ENCODE results near the gene OR52J3. TPM values are rescaled to one million over a fixed set of nuclear protein-coding genes. Genes with fewer than 3 reads are reported as not detected.

Gene OR52J3
- total RNA-seq, 1 experiment from 2014 or later = not detected

DNA sequence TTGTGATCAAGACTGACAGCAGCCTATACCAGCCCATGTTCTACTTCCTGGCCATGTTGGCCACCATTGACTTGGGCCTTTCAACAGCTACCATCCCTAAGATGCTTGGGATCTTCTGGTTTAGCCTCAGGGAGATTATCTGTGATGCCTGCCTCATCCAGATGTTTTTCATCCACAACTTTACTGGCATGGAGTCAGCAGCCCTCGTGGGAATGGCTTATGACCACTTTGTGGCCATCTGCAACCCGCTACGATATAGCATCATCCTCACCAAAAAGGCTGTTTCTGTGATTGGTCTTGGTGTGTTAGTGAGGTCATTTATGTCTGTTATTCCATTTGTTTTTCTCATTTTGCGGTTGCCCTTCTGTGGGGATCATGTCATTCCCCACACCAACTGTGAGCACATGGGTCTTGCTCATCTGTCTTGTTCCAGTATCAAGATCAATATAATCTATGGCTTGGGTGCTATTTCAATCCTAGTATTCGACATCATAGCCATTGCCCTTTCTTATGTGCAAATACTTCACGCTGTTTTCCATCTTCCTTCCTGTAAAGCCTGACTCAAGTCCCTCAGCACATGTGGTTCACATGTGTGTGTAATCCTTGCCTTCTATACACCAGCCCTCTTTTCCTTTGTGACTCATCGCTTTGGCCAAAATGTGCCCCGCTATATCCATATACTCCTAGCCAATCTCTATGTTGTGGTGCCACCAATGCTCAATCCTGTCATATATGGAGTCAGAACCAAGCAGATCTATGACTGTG is 46.7 kb downstream of the OR52J3 start:
- H3K4me1 Mint-ChIP-seq (ENCODE audit: low read depth, unreplicated experiment) = peaks cover 12% of the 10 kb centered on the region
- no peaks in the 10 kb centered on the region for H3K27me3 Mint-ChIP-seq (ENCODE audit: unreplicated experiment)
- H3K36me3 Mint-ChIP-seq (ENCODE audit: insufficient read depth, unreplicated experiment) = no peaks in the 10 kb centered on the region
- intact Hi-C loops (cut with micrococcal nuclease; ENCODE audit: unreplicated experiment) = no loop called here
- CTCF ChIA-PET = no interaction called here
- TF ChIP-seq, protein P1, sequence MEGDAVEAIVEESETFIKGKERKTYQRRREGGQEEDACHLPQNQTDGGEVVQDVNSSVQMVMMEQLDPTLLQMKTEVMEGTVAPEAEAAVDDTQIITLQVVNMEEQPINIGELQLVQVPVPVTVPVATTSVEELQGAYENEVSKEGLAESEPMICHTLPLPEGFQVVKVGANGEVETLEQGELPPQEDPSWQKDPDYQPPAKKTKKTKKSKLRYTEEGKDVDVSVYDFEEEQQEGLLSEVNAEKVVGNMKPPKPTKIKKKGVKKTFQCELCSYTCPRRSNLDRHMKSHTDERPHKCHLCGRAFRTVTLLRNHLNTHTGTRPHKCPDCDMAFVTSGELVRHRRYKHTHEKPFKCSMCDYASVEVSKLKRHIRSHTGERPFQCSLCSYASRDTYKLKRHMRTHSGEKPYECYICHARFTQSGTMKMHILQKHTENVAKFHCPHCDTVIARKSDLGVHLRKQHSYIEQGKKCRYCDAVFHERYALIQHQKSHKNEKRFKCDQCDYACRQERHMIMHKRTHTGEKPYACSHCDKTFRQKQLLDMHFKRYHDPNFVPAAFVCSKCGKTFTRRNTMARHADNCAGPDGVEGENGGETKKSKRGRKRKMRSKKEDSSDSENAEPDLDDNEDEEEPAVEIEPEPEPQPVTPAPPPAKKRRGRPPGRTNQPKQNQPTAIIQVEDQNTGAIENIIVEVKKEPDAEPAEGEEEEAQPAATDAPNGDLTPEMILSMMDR (IDR thresholded peaks at IDR 0.05; ENCODE audit: unreplicated experiment) = no peak
- peaks cover 2% of the 10 kb centered on the region for H3K9me3 Mint-ChIP-seq (ENCODE audit: low read depth, unreplicated experiment)
- DNase-seq = no peak
- H3K4me3 Mint-ChIP-seq (ENCODE audit: low read depth, unreplicated experiment) = no peak overlapping the region
- no TSS peak for BruUV-seq (replicated peaks)
- H3K27ac Mint-ChIP-seq (ENCODE audit: unreplicated experiment) = no peak overlapping the region

DNA sequence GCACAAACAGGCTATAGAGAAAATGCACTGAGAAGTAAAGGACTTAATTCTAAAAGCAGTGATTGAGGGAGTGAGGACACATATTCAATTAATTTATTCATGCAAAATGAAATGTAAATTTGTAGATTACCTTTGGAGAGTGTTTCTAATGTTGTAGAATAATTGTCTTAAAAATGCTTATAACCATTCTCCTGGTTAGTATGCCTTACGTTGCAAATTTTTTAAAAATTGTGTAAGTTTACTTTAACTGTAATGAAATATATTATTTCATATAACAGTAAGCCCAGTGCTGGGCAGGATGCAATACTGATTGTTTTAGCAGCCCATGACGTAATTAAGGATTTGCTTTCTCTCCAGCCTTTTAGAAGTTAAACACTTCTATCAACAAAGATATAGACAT is 49.7 kb downstream of the OR52J3 start:
- H3K27ac Mint-ChIP-seq (ENCODE audit: unreplicated experiment) = no peak overlapping the region
- H3K36me3 Mint-ChIP-seq (ENCODE audit: insufficient read depth, unreplicated experiment) = no peaks in the 10 kb centered on the region
- peaks cover 2% of the 10 kb centered on the region for H3K9me3 Mint-ChIP-seq (ENCODE audit: low read depth, unreplicated experiment)
- H3K27me3 Mint-ChIP-seq (ENCODE audit: unreplicated experiment) = no peaks in the 10 kb centered on the region
- CTCF ChIA-PET = no interaction called here
- DNase-seq = no peak
- intact Hi-C loops (cut with micrococcal nuclease; ENCODE audit: unreplicated experiment) = no loop called here
- no TSS peak for BruUV-seq (replicated peaks)
- H3K4me3 Mint-ChIP-seq (ENCODE audit: low read depth, unreplicated experiment) = no peak overlapping the region
- TF ChIP-seq, protein P1 (IDR thresholded peaks at IDR 0.05; ENCODE audit: unreplicated experiment) = no peak
- H3K4me1 Mint-ChIP-seq (ENCODE audit: low read depth, unreplicated experiment) = no peaks in the 10 kb centered on the region

Other genes with a start within 250 kb of the OR52J3 start
- gene OR52R1, start 242.1 kb upstream of the OR52J3 start, total RNA-seq (2022) = not detected in 2 replicates
- gene OR51F2, start 225.2 kb upstream of the OR52J3 start, total RNA-seq (2022) = not detected in 2 replicates
- gene OR51S1, start 197.3 kb upstream of the OR52J3 start, total RNA-seq (2022) = not detected in 2 replicates
- gene OR51T1, start 164.6 kb upstream of the OR52J3 start, total RNA-seq (2022) = not detected in 2 replicates
- gene OR51A7, start 142.7 kb upstream of the OR52J3 start, total RNA-seq (2022) = not detected in 2 replicates
- gene OR51G2, start 127.2 kb upstream of the OR52J3 start, total RNA-seq (2022) = not detected in 2 replicates
- gene OR51G1, start 122.2 kb upstream of the OR52J3 start, total RNA-seq (2022) = not detected in 2 replicates
- not detected in 2 replicates for gene OR51A4, start 98.9 kb upstream of the OR52J3 start, total RNA-seq (2022)
- not detected in 2 replicates for gene OR51A2, start 90.8 kb upstream of the OR52J3 start, total RNA-seq (2022)
- gene OR51L1, start 51.7 kb upstream of the OR52J3 start, total RNA-seq (2022) = not detected in 2 replicates
- gene OR52E2, start 13.1 kb downstream of the OR52J3 start, total RNA-seq (2022) = not detected in 2 replicates
- gene OR52E1, start 23.0 kb downstream of the OR52J3 start, total RNA-seq (2022) = not detected in 2 replicates
- not detected in 2 replicates for gene OR52A5, start 91.8 kb downstream of the OR52J3 start, total RNA-seq (2022)
- not detected in 2 replicates for gene OR52A1, start 108.2 kb downstream of the OR52J3 start, total RNA-seq (2022)
- not detected in 2 replicates for gene OR51V1, start 154.2 kb downstream of the OR52J3 start, total RNA-seq (2022)
- gene HBB, start 180.5 kb downstream of the OR52J3 start, total RNA-seq (2022) = not detected in 2 replicates
- not detected in 2 replicates for gene HBD, start 188.0 kb downstream of the OR52J3 start, total RNA-seq (2022)
- gene HBG1, start 203.3 kb downstream of the OR52J3 start, total RNA-seq (2022) = not detected in 2 replicates
- not detected in 2 replicates for gene HBG2, start 208.3 kb downstream of the OR52J3 start, total RNA-seq (2022)
- gene HBE1, start 223.4 kb downstream of the OR52J3 start, total RNA-seq (2022) = not detected in 2 replicates

Data from Calu3 (cell line).